Suprapubic skin (tissue), 4 donors: Measurements from ENCODE around the gene NT5C3A. TPM values are rescaled to one million over a fixed set of nuclear protein-coding genes. Genes with fewer than 3 reads are reported as not detected.

Source experiments
- DNase-seq, 2 donors: peaks; one replicate each; pipeline ENCODE4 v3.0.0-alpha.2; 2019; ENCODE audit warnings: low spot score in 2 of 2
- H3K27ac ChIP-seq: fragments of 200-600 bp; sonication (generic); one replicate; pipeline ENCODE4 v1.5.1; 2019
- H3K27me3 ChIP-seq: fragments of 200-600 bp; sonication (generic); one replicate; pipeline ENCODE4 v1.5.1; 2019
- H3K36me3 ChIP-seq: fragments of 200-600 bp; sonication (generic); one replicate; pipeline ENCODE4 v1.5.1; 2019
- H3K4me1 ChIP-seq: fragments of 200-600 bp; sonication (generic); one replicate; pipeline ENCODE4 v1.5.1; 2019
- H3K4me3 ChIP-seq: fragments of 200-600 bp; sonication (generic); one replicate; pipeline ENCODE4 v1.5.1; 2019; ENCODE audit warnings: mild to moderate bottlenecking
- H3K9me3 ChIP-seq: fragments of 200-600 bp; sonication (generic); one replicate; pipeline ENCODE4 v1.5.1; 2019
- EP300 ChIP-seq: sonication (generic); formaldehyde crosslinking; IDR thresholded peaks from one replicate; pipeline ENCODE4 v1.6.1; 2017; ENCODE audit warnings: antibody characterized with exemption
- POLR2A ChIP-seq, 2 donors: fragments of 450-650 bp; IDR thresholded peaks; one replicate each; pipeline ENCODE4 v1.6.1; 2017; ENCODE audit warnings: antibody characterized with exemption in 2 of 2, mild to moderate bottlenecking in 2 of 2, moderate library complexity in 2 of 2
- POLR2AphosphoS5 ChIP-seq, 3 donors: sonication (generic); formaldehyde crosslinking; IDR thresholded peaks; one replicate each; pipeline ENCODE4 v1.6.1; 2017; ENCODE audit warnings: antibody characterized with exemption in 3 of 3
- WGBS: methylation state at CpG from one replicate; pipeline ENCODE4 v1.1.5; 2018; 5-methylcytosine and 5-hydroxymethylcytosine counted together
- total RNA-seq, 4 donors: library from RNA; depleted of rRNA; stranded (reverse); fragments of >200 nt; gene quantifications; one replicate each; pipeline ENCODE4 v1.1.0, GENCODE V29; 2016
- TF ChIP-seq, protein P1 (sequence below), 2 donors: fragments of 200-600 bp in 1 of 2; fragments of 450-650 bp in 1 of 2; sonication (generic) in 1 of 2; IDR thresholded peaks; one replicate each; pipeline ENCODE4 v1.5.1; 2016 to 2019; ENCODE audit warnings: antibody characterized with exemption in 2 of 2, mild to moderate bottlenecking in 1 of 2, moderate library complexity in 1 of 2

The NT5C3A gene
- total RNA-seq, 4 donors from 2014 or later = 26.3 to 51.9 (median 37.2) TPM

DNA sequence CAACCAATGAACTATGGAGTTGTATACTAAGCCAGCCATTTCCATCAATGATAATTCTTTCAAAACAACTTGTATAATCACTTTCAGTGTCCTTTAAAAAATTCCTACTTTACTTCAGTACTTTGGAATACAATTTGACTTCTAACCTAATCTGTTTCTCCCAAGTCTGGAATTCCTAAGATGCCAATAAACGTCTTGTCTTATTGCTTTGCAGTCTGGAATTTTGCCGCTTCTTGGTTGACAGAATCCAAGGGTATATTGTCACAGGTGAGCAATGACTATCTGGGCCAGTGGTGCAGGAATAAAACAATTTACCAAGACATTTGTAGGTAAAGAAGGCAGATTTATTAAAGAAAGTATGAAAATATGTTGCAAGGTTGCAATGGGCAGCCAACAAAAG, 24.8 kb upstream of the NT5C3A start:
- 19% methylated on average over 2 of the region's 2 CpGs for WGBS
- TF ChIP-seq, protein P1, sequence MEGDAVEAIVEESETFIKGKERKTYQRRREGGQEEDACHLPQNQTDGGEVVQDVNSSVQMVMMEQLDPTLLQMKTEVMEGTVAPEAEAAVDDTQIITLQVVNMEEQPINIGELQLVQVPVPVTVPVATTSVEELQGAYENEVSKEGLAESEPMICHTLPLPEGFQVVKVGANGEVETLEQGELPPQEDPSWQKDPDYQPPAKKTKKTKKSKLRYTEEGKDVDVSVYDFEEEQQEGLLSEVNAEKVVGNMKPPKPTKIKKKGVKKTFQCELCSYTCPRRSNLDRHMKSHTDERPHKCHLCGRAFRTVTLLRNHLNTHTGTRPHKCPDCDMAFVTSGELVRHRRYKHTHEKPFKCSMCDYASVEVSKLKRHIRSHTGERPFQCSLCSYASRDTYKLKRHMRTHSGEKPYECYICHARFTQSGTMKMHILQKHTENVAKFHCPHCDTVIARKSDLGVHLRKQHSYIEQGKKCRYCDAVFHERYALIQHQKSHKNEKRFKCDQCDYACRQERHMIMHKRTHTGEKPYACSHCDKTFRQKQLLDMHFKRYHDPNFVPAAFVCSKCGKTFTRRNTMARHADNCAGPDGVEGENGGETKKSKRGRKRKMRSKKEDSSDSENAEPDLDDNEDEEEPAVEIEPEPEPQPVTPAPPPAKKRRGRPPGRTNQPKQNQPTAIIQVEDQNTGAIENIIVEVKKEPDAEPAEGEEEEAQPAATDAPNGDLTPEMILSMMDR (IDR thresholded peaks at IDR 0.05) = no peak
- no peak for TF ChIP-seq POLR2AphosphoS5 (IDR thresholded peaks at IDR 0.05)
- no peak for TF ChIP-seq EP300
- no peak for TF ChIP-seq POLR2A (IDR thresholded peaks at IDR 0.05)
- H3K36me3 ChIP-seq = no peaks in the 10 kb centered on the region
- H3K4me1 ChIP-seq = no peaks in the 10 kb centered on the region
- H3K27me3 ChIP-seq = no peaks in the 10 kb centered on the region
- H3K4me3 ChIP-seq = no peak overlapping the region
- no peak for DNase-seq
- no peak overlapping the region for H3K27ac ChIP-seq
- no peaks in the 10 kb centered on the region for H3K9me3 ChIP-seq

GRCh38 chr7:33079763-33080690, 17.5 kb upstream of the NT5C3A start:
- no peak overlapping the region for H3K27ac ChIP-seq
- TF ChIP-seq EP300 (no peak), POLR2A (IDR thresholded peaks at IDR 0.05) (no peak), POLR2AphosphoS5 (IDR thresholded peaks at IDR 0.05) (no peak)
- TF ChIP-seq, protein P1 (IDR thresholded peaks at IDR 0.05) = no peak
- H3K36me3 ChIP-seq = no peaks in the 10 kb centered on the region
- no peak for DNase-seq
- no peak overlapping the region for H3K4me3 ChIP-seq
- no peaks in the 10 kb centered on the region for H3K4me1 ChIP-seq
- H3K9me3 ChIP-seq = no peaks in the 10 kb centered on the region
- WGBS = 87% methylated on average over 9 of the region's 9 CpGs
- no peaks in the 10 kb centered on the region for H3K27me3 ChIP-seq

DNA sequence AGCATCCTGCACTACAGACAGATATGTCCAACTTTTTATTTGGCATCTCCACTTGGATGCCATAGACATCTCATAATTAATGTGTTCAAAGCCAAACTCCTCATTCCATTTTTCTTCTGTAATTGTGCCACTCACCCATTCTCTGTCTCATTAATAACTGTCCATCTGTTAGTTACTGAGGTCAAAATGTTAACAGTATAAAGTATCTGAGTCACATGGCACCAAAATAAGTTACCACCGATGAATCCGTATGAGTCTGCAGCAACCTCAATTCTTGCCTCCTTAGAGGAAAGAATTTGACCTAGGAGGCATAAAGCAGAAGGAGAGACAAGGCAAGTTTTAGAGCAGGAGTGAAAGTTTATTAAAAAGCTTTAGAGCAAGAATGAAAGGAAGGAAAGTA, 16.5 kb upstream of the NT5C3A start:
- H3K27ac ChIP-seq = no peak overlapping the region
- TF ChIP-seq, protein P1 (IDR thresholded peaks at IDR 0.05) = no peak
- TF ChIP-seq POLR2A (IDR thresholded peaks at IDR 0.05) (no peak), POLR2AphosphoS5 (IDR thresholded peaks at IDR 0.05) (no peak), EP300 (no peak)
- no peaks in the 10 kb centered on the region for H3K9me3 ChIP-seq
- WGBS = 66% methylated on average over 2 of the region's 2 CpGs
- H3K4me1 ChIP-seq = no peaks in the 10 kb centered on the region
- DNase-seq = no peak
- no peaks in the 10 kb centered on the region for H3K36me3 ChIP-seq
- H3K27me3 ChIP-seq = no peaks in the 10 kb centered on the region
- no peak overlapping the region for H3K4me3 ChIP-seq

DNA sequence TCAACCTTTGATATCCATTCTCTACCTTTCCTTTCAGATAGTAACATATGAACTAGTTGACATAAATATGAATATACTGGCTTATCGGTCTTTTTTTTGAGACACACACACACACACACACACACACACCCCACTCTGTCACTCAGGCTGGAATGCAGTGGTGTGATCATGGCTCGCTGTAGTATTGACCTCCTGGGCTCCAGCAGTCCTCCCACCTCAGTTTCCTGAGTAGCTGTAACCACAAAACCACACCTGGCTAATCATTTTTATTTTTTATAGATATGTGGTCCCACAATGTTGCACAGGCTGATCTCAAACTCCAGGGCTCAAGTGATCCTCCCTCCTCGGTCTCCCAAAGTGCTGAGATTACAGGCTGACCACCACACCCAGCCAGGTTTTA, 14.2 kb upstream of the NT5C3A start:
- TF ChIP-seq POLR2AphosphoS5 (IDR thresholded peaks at IDR 0.05) (no peak), POLR2A (IDR thresholded peaks at IDR 0.05) (no peak), EP300 (no peak)
- TF ChIP-seq, protein P1 (IDR thresholded peaks at IDR 0.05) = no peak
- no peaks in the 10 kb centered on the region for H3K27me3 ChIP-seq
- H3K27ac ChIP-seq = no peak overlapping the region
- DNase-seq = no peak
- H3K4me1 ChIP-seq = no peaks in the 10 kb centered on the region
- WGBS = 80% methylated on average over 3 of the region's 3 CpGs
- H3K9me3 ChIP-seq = no peaks in the 10 kb centered on the region
- no peaks in the 10 kb centered on the region for H3K36me3 ChIP-seq
- no peak overlapping the region for H3K4me3 ChIP-seq

- H3K4me1 ChIP-seq = no peaks in the 10 kb centered on the region
- DNase-seq = no peak
- H3K36me3 ChIP-seq = no peaks in the 10 kb centered on the region
- H3K27me3 ChIP-seq = no peaks in the 10 kb centered on the region
- WGBS = 80% methylated on average over 3 of the region's 3 CpGs
- no peak for TF ChIP-seq EP300
- TF ChIP-seq POLR2A (IDR thresholded peaks at IDR 0.05) = no peak
- no peak for TF ChIP-seq POLR2AphosphoS5 (IDR thresholded peaks at IDR 0.05)
- TF ChIP-seq, protein P1 (IDR thresholded peaks at IDR 0.05) = no peak
- no peaks in the 10 kb centered on the region for H3K9me3 ChIP-seq
- no peak overlapping the region for H3K4me3 ChIP-seq
- H3K27ac ChIP-seq = no peak overlapping the region
Measured at GRCh38 chr7:33075818-33076518, 13.4 kb upstream of the NT5C3A start.
